SK-N-SH (cell line): ENCODE data around the gene GLOD5. TPM values are rescaled to one million over a fixed set of nuclear protein-coding genes. Genes with fewer than 3 reads are reported as not detected.

Source experiments
- CTCF ChIA-PET: fragments of 300-600, 350-600 bp; formaldehyde crosslinking; extraction: SDS; loops from one replicate; lab custom pipeline; 2021; lab: Yijun Ruan, JAX
- POLR2A ChIA-PET: fragments of 350-600 bp; sonication (Branson Sonifier 250); formaldehyde crosslinking; extraction: SDS; loops from one replicate; lab custom pipeline; 2020; ENCODE audit warnings: antibody characterized with exemption, inconsistent platforms; lab: Yijun Ruan, JAX
- DNase-seq: peaks from one replicate; pipeline ENCODE4 v3.0.0; 2012
- H2AFZ ChIP-seq: fragments of 200-600 bp; sonication (generic); 2 replicates; pipeline ENCODE4 v1.8.1; 2016; ENCODE audit warnings: antibody characterized with exemption, mild to moderate bottlenecking, low read depth
- H3F3A ChIP-seq: fragments of 200-600 bp; sonication (generic); replicated peaks from 2 replicates; pipeline ENCODE3; 2016; ENCODE audit warnings: antibody characterized with exemption, mild to moderate bottlenecking; ENCODE audit not compliant: insufficient read depth
- H3K27ac ChIP-seq, 2 experiments: fragments of 200-500 bp in 1 of 2; fragments of 200-600 bp in 1 of 2; sonication (Bioruptor generic) in 1 of 2; sonication (generic), shearing (Covaris generic) in 1 of 2; 2 replicates each; pipeline versions ENCODE4 v1.5.1 to v1.6.1; 2014 to 2016; ENCODE audit warnings: low read depth in 2 of 2, inconsistent platforms in 1 of 2, low read length in 1 of 2, mild to moderate bottlenecking in 1 of 2, mixed read lengths in 1 of 2
- H3K27me3 ChIP-seq: fragments of 200-600 bp; sonication (generic), shearing (Covaris generic); 2 replicates; pipeline ENCODE4 v1.6.1; 2016; ENCODE audit warnings: mixed run types; ENCODE audit not compliant: insufficient read depth
- H3K36me3 ChIP-seq, 2 experiments: fragments of 200-500 bp in 1 of 2; fragments of 200-600 bp in 1 of 2; sonication (Bioruptor generic) in 1 of 2; sonication (generic) in 1 of 2; replicated peaks in 1 of 2; 2 replicates each; pipeline versions ENCODE3 to v1.5.1; 2014 to 2016; ENCODE audit warnings: low read length in 1 of 2, mild to moderate bottlenecking in 1 of 2; ENCODE audit not compliant: insufficient read depth in 2 of 2, control insufficient read depth in 1 of 2
- H3K4me1 ChIP-seq, 2 experiments: fragments of 200-500 bp in 1 of 2; fragments of 200-600 bp in 1 of 2; sonication (Bioruptor generic) in 1 of 2; sonication (generic), shearing (Covaris generic) in 1 of 2; 2 replicates each; pipeline versions ENCODE4 v1.5.1 to v1.6.1; 2014 to 2016; ENCODE audit warnings: low read depth in 1 of 2, low read length in 1 of 2, mixed run types in 1 of 2; ENCODE audit not compliant: insufficient read depth in 2 of 2, control insufficient read depth in 1 of 2
- H3K4me2 ChIP-seq: fragments of 200-600 bp; sonication (generic), shearing (Covaris generic); 2 replicates; pipeline ENCODE4 v1.6.1; 2017; ENCODE audit warnings: mixed run types
- H3K4me3 ChIP-seq, 2 experiments: fragments of 200-500 bp in 1 of 2; fragments of 200-600 bp in 1 of 2; sonication (Bioruptor generic) in 1 of 2; sonication (generic), shearing (Covaris generic) in 1 of 2; 2 replicates each; pipeline versions ENCODE4 v1.5.1 to v1.8.1; 2014 to 2016; ENCODE audit warnings: low read depth in 2 of 2, inconsistent platforms in 1 of 2, low read length in 1 of 2, mild to moderate bottlenecking in 1 of 2, mixed read lengths in 1 of 2, moderate library complexity in 1 of 2
- H3K79me2 ChIP-seq: fragments of 200-600 bp; sonication (generic); 2 replicates; pipeline ENCODE4 v1.8.1; 2017; ENCODE audit warnings: mild to moderate bottlenecking; ENCODE audit not compliant: insufficient read depth
- H3K9ac ChIP-seq: fragments of 200-600 bp; sonication (generic); 2 replicates; pipeline ENCODE4 v1.6.1; 2017; ENCODE audit warnings: mixed run types
- H3K9me2 ChIP-seq: fragments of 200-600 bp; sonication (generic); 2 replicates; pipeline ENCODE4 v1.6.1; 2017; ENCODE audit warnings: mixed run types
- H3K9me3 ChIP-seq: fragments of 200-600 bp; sonication (generic); 2 replicates; pipeline ENCODE4 v1.6.1; 2017; ENCODE audit warnings: mixed run types, mild to moderate bottlenecking, moderate library complexity
- H4K20me1 ChIP-seq: fragments of 200-600 bp; sonication (generic); 2 replicates; pipeline ENCODE4 v1.6.1; 2017; ENCODE audit warnings: mild to moderate bottlenecking, mixed run types; ENCODE audit not compliant: insufficient read depth
- CHD2 ChIP-seq: fragments of 150-350 bp; IDR thresholded peaks from 2 replicates; pipeline ENCODE4 v1.6.1; 2018; ENCODE audit warnings: low read length; ENCODE audit not compliant: partially characterized antibody
- ELF1 ChIP-seq: IDR thresholded peaks from 2 replicates; pipeline ENCODE4 v1.4.0; 2012
- EP300 ChIP-seq, 2 experiments: IDR thresholded peaks; 2 replicates each; pipeline versions ENCODE4 v1.4.0 to v1.6.1; 2012; ENCODE audit warnings: borderline replicate concordance in 1 of 2, low read depth in 1 of 2, low read length in 1 of 2
- FOSL2 ChIP-seq: IDR thresholded peaks from 2 replicates; pipeline ENCODE4 v1.4.0; 2012; ENCODE audit warnings: low read depth, mild to moderate bottlenecking, moderate library complexity, borderline replicate concordance
- FOXJ3 ChIP-seq: sonication (generic); formaldehyde crosslinking; IDR thresholded peaks from 2 replicates; pipeline ENCODE4 v1.5.1; 2020; ENCODE audit warnings: mild to moderate bottlenecking, missing genetic modification reagents
- FOXM1 ChIP-seq: IDR thresholded peaks from 2 replicates; pipeline ENCODE4 v1.4.0; 2012; ENCODE audit warnings: low read depth, mild to moderate bottlenecking
- GABPA ChIP-seq: IDR thresholded peaks from 2 replicates; pipeline ENCODE4 v1.4.0; 2012; ENCODE audit warnings: low read depth, mild to moderate bottlenecking
- JUND ChIP-seq: IDR thresholded peaks from 2 replicates; pipeline ENCODE4 v1.4.0; 2012
- NRF1 ChIP-seq: IDR thresholded peaks from 2 replicates; pipeline ENCODE4 v1.6.1; 2012; ENCODE audit warnings: low read depth, mild to moderate bottlenecking, low read length
- POLR2AphosphoS5 ChIP-seq: IDR thresholded peaks from 2 replicates; pipeline ENCODE4 v1.6.1; 2012; ENCODE audit warnings: low read depth, low read length
- RAD21 ChIP-seq: IDR thresholded peaks from 2 replicates; pipeline ENCODE4 v1.6.1; 2012; ENCODE audit warnings: mild to moderate bottlenecking, low read length
- RCOR1 ChIP-seq: fragments of 150-350 bp; IDR thresholded peaks from 2 replicates; pipeline ENCODE4 v1.6.1; 2017; ENCODE audit warnings: antibody characterized with exemption, low read length
- RFX5 ChIP-seq: IDR thresholded peaks from 2 replicates; pipeline ENCODE4 v1.6.1; 2012; ENCODE audit warnings: mild to moderate bottlenecking, improper control_type of control experiment, low read length
- RXRA ChIP-seq: IDR thresholded peaks from 2 replicates; pipeline ENCODE4 v1.4.0; 2012; ENCODE audit warnings: low read depth, mild to moderate bottlenecking, borderline replicate concordance
- SIN3A ChIP-seq: IDR thresholded peaks from 2 replicates; pipeline ENCODE4 v1.6.1; 2012; ENCODE audit warnings: low read depth, mild to moderate bottlenecking, low read length, moderate library complexity, borderline replicate concordance
- SMC3 ChIP-seq: IDR thresholded peaks from 2 replicates; pipeline ENCODE4 v1.6.1; 2012; ENCODE audit warnings: low read depth, low read length, improper control_type of control experiment
- TCF12 ChIP-seq: IDR thresholded peaks from 2 replicates; pipeline ENCODE4 v1.4.0; 2012
- YY1 ChIP-seq: IDR thresholded peaks from 2 replicates; pipeline ENCODE4 v1.4.0; 2012; ENCODE audit warnings: low read depth, mild to moderate bottlenecking
- WGBS: methylation state at CpG from one replicate; pipeline ENCODE4 v1.1.6; 2017; ENCODE audit warnings: low lambda C conversion rate; 5-methylcytosine and 5-hydroxymethylcytosine counted together
- polyA plus RNA-seq, 3 experiments: library from polyadenylated mRNA; depleted of rRNA; stranded (reverse); fragments of >200 nt; gene quantifications; 2 replicates each; pipeline ENCODE4 v1.2.3, GENCODE V29; 2012
- TF ChIP-seq, protein P1 (sequence below): fragments of 150-350 bp; IDR thresholded peaks from 2 replicates; pipeline ENCODE4 v1.6.1; 2017; ENCODE audit warnings: antibody characterized with exemption, low read length, low read depth, borderline replicate concordance
- TF ChIP-seq, protein P2 (sequence below): fragments of 200-600 bp; sonication (generic); IDR thresholded peaks from 2 replicates; pipeline ENCODE4 v1.6.1; 2017; ENCODE audit warnings: antibody characterized with exemption, mild to moderate bottlenecking, moderate library complexity
- TF ChIP-seq, protein P3 (sequence below): IDR thresholded peaks from 2 replicates; pipeline ENCODE4 v1.4.0; 2012; ENCODE audit warnings: low read depth
- TF ChIP-seq, protein P4 (sequence below): fragments of 150-350 bp; IDR thresholded peaks from 2 replicates; pipeline ENCODE4 v1.6.1; 2016; ENCODE audit warnings: mild to moderate bottlenecking, low read depth, low read length

The GLOD5 gene
- polyA plus RNA-seq, 1 of the 3 experiments (the other 2 are of a cell fraction) = not detected

DNA sequence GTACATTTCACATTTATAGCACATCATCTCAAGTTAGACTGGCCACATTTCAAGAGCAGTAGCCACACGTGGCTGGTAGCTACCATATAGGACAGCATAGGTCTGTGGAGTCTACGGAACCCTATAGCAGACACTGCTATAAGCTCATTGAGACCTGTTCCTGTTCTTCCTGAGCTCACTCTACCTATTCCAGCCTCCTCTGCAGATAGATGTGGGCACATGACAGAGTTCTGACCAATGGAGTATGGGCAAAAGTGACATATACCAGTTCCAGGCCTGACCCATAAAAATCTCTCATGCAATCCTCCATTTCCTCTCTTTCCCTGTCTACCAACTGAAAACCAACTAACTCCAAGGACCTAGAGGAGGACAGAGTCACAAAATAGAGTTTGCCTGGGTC, 36.8 kb downstream of the GLOD5 start:
- TF ChIP-seq, protein P1, sequence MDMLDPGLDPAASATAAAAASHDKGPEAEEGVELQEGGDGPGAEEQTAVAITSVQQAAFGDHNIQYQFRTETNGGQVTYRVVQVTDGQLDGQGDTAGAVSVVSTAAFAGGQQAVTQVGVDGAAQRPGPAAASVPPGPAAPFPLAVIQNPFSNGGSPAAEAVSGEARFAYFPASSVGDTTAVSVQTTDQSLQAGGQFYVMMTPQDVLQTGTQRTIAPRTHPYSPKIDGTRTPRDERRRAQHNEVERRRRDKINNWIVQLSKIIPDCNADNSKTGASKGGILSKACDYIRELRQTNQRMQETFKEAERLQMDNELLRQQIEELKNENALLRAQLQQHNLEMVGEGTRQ = no peak
- TF ChIP-seq POLR2AphosphoS5 (no peak), RFX5 (no peak), RAD21 (no peak), YY1 (no peak), RXRA (no peak), FOSL2 (no peak), RCOR1 (no peak)
- Histone ChIP-seq H3K27me3 (no peaks in the 10 kb centered on the region; the same call in 1 of the 2 replicates), H2AFZ (no peak overlapping the region), H3F3A (no peaks in the 10 kb centered on the region), H3K9me2 (no peaks in the 10 kb centered on the region), H3K9ac (no peak overlapping the region), H3K79me2 (no peaks in the 10 kb centered on the region), H4K20me1 (no peaks in the 10 kb centered on the region), H3K4me3 (no peak overlapping the region), H3K27ac (no peak overlapping the region), H3K9me3 (no peaks in the 10 kb centered on the region), H3K4me2 (no peak overlapping the region), H3K36me3 (no peaks in the 10 kb centered on the region), H3K4me1 (peaks cover 4 to 10% of the 10 kb centered on the region in 2 experiments; a peak in 1 of 4 replicates)
- DNase-seq = no peak
- CTCF ChIA-PET = no interaction called here
- POLR2A ChIA-PET = no interaction called here
- WGBS = 20% methylated on average over 2 of the region's 2 CpGs

- 38% methylated on average over 16 of the region's 17 CpGs for WGBS
Measured at GRCh38 chrX:48800574-48801279, 39.2 kb downstream of the GLOD5 start.

More at GRCh38 chrX:48800574-48801279, 39.2 kb downstream of the GLOD5 start:
- peak overlapping the region; percentile 67 for H3K4me2 ChIP-seq
- H3K27ac ChIP-seq = peak overlapping the region; percentile 81 to 94
- POLR2A ChIA-PET = interaction anchor here (2.1 kb wide), 1 partner anchor 63 kb away, joined by 8 read pairs; no protein-coding TSS in a partner anchor
- peaks cover 4 to 10% of the 10 kb centered on the region in 2 experiments; a peak in 1 of 4 replicates for H3K4me1 ChIP-seq
- H3F3A ChIP-seq = no peaks in the 10 kb centered on the region
- H4K20me1 ChIP-seq = no peaks in the 10 kb centered on the region
- peak overlapping the region; percentile 77 for H3K9ac ChIP-seq
- no peak for DNase-seq
- CTCF ChIA-PET = interaction anchor here (1.0 kb wide), 1 partner anchor 169 kb away, joined by 3 read pairs; no protein-coding TSS in a partner anchor
- TF ChIP-seq ELF1 = no peak
- no peak for TF ChIP-seq SMC3
- no peak for TF ChIP-seq NRF1
- no peak for TF ChIP-seq GABPA
- TF ChIP-seq, protein P2, sequence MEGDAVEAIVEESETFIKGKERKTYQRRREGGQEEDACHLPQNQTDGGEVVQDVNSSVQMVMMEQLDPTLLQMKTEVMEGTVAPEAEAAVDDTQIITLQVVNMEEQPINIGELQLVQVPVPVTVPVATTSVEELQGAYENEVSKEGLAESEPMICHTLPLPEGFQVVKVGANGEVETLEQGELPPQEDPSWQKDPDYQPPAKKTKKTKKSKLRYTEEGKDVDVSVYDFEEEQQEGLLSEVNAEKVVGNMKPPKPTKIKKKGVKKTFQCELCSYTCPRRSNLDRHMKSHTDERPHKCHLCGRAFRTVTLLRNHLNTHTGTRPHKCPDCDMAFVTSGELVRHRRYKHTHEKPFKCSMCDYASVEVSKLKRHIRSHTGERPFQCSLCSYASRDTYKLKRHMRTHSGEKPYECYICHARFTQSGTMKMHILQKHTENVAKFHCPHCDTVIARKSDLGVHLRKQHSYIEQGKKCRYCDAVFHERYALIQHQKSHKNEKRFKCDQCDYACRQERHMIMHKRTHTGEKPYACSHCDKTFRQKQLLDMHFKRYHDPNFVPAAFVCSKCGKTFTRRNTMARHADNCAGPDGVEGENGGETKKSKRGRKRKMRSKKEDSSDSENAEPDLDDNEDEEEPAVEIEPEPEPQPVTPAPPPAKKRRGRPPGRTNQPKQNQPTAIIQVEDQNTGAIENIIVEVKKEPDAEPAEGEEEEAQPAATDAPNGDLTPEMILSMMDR = no peak
- no peak for TF ChIP-seq JUND
- TF ChIP-seq, protein P3, sequence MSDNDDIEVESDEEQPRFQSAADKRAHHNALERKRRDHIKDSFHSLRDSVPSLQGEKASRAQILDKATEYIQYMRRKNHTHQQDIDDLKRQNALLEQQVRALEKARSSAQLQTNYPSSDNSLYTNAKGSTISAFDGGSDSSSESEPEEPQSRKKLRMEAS = no peak
- no peak for TF ChIP-seq FOSL2
- TF ChIP-seq TCF12 = no peak
- no peak for TF ChIP-seq RAD21
- TF ChIP-seq FOXJ3 (CRISPR knock-in tag) = no peak
- TF ChIP-seq CHD2 = no peak
- no peak for TF ChIP-seq FOXM1
- no peak for TF ChIP-seq POLR2AphosphoS5
- no peak for TF ChIP-seq RCOR1
- TF ChIP-seq EP300 (IDR thresholded peaks at IDR 0.05; ENCODE audit: borderline replicate concordance in 1 of 2, low read depth in 1 of 2, low read length in 1 of 2) = no peak
- TF ChIP-seq SIN3A = no peak
- TF ChIP-seq, protein P1 = no peak
- TF ChIP-seq, protein P4, sequence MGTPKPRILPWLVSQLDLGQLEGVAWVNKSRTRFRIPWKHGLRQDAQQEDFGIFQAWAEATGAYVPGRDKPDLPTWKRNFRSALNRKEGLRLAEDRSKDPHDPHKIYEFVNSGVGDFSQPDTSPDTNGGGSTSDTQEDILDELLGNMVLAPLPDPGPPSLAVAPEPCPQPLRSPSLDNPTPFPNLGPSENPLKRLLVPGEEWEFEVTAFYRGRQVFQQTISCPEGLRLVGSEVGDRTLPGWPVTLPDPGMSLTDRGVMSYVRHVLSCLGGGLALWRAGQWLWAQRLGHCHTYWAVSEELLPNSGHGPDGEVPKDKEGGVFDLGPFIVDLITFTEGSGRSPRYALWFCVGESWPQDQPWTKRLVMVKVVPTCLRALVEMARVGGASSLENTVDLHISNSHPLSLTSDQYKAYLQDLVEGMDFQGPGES = no peak
- no peak for TF ChIP-seq RFX5
- TF ChIP-seq, all 33 proteins: peak for 0
- H3K79me2 ChIP-seq = no peaks in the 10 kb centered on the region
- H3K9me2 ChIP-seq = no peaks in the 10 kb centered on the region
- H3K27me3 ChIP-seq = no peaks in the 10 kb centered on the region; the same call in 1 of the 2 replicates
- H3K4me3 ChIP-seq = peak overlapping the region; percentile 63
- H2AFZ ChIP-seq = peak overlapping the region; percentile 88
- H3K9me3 ChIP-seq = no peaks in the 10 kb centered on the region
- no peaks in the 10 kb centered on the region for H3K36me3 ChIP-seq
